ENCODE results near the gene CHD5. TPM values are rescaled to one million over a fixed set of nuclear protein-coding genes. Genes with fewer than 3 reads are reported as not detected.

The CHD5 gene
- total RNA-seq, 2 donors from 2014 or later, result 0.07 to 2.0 TPM

- no peak overlapping the region for H3K4me3 ChIP-seq
- no peak overlapping the region for H3K27ac ChIP-seq
- no peaks in the 10 kb centered on the region for H3K9me3 ChIP-seq
- no peak for DNase-seq (ENCODE audit: low spot score)
- TF ChIP-seq CTCF (IDR thresholded peaks at IDR 0.05), result no peak
- no peaks in the 10 kb centered on the region for H3K4me1 ChIP-seq
- no peaks in the 10 kb centered on the region for H3K27me3 ChIP-seq
- no peaks in the 10 kb centered on the region for H3K36me3 ChIP-seq
Observed at GRCh38 chr1:6106321-6106731, 73.8 kb downstream of the CHD5 start.

GRCh38 chr1:6105763-6106162, 74.4 kb downstream of the CHD5 start:
- H3K9me3 ChIP-seq, result no peaks in the 10 kb centered on the region
- no peak overlapping the region for H3K4me3 ChIP-seq
- no peaks in the 10 kb centered on the region for H3K27me3 ChIP-seq
- DNase-seq (ENCODE audit: low spot score), result no peak
- TF ChIP-seq CTCF (IDR thresholded peaks at IDR 0.05), result no peak
- H3K36me3 ChIP-seq, result no peaks in the 10 kb centered on the region
- no peaks in the 10 kb centered on the region for H3K4me1 ChIP-seq
- no peak overlapping the region for H3K27ac ChIP-seq

GRCh38 chr1:6105218-6105679, 74.9 kb downstream of the CHD5 start:
- Histone ChIP-seq H3K27me3 (no peaks in the 10 kb centered on the region), H3K27ac (no peak overlapping the region), H3K4me1 (no peaks in the 10 kb centered on the region), H3K4me3 (no peak overlapping the region), H3K36me3 (no peaks in the 10 kb centered on the region), H3K9me3 (no peaks in the 10 kb centered on the region)
- TF ChIP-seq CTCF (IDR thresholded peaks at IDR 0.05), result no peak
- DNase-seq (ENCODE audit: low spot score), result no peak

GRCh38 chr1:6104631-6105030, 75.5 kb downstream of the CHD5 start:
- Histone ChIP-seq H3K36me3 (no peaks in the 10 kb centered on the region), H3K9me3 (no peaks in the 10 kb centered on the region), H3K4me1 (no peaks in the 10 kb centered on the region), H3K27ac (no peak overlapping the region), H3K4me3 (no peak overlapping the region), H3K27me3 (no peaks in the 10 kb centered on the region)
- TF ChIP-seq CTCF (IDR thresholded peaks at IDR 0.05), result no peak
- DNase-seq (ENCODE audit: low spot score), result no peak

GRCh38 chr1:6103854-6104530, 76.1 kb downstream of the CHD5 start:
- TF ChIP-seq CTCF (IDR thresholded peaks at IDR 0.05), result no peak
- H3K9me3 ChIP-seq, result no peaks in the 10 kb centered on the region
- H3K4me1 ChIP-seq, result no peaks in the 10 kb centered on the region
- no peak for DNase-seq (ENCODE audit: low spot score)
- H3K36me3 ChIP-seq, result no peaks in the 10 kb centered on the region
- no peaks in the 10 kb centered on the region for H3K27me3 ChIP-seq
- no peak overlapping the region for H3K4me3 ChIP-seq
- H3K27ac ChIP-seq, result no peak overlapping the region

Measured in right atrium auricular region (tissue), 2 donors.